Thyroid gland (tissue), 4 donors: ENCODE measurements around the gene TSFM.

Experiments
- POLR2A ChIP-seq, 2 donors: fragments of 450-650 bp; IDR thresholded peaks; one replicate each; pipeline ENCODE4 v1.6.1; 2017; ENCODE audit warnings: antibody characterized with exemption in 2 of 2, mild to moderate bottlenecking in 2 of 2, moderate library complexity in 1 of 2
- TF ChIP-seq, protein P1 (sequence below), 6 experiments: fragments of 200-600 bp in 3 of 6; fragments of 450-650 bp in 3 of 6; sonication (generic) in 3 of 6; IDR thresholded peaks; one replicate each; pipeline ENCODE4 v1.5.1; 2016 to 2019; ENCODE audit warnings: antibody characterized with exemption in 6 of 6, mild to moderate bottlenecking in 2 of 6, inconsistent platforms in 1 of 6, moderate library complexity in 1 of 6

DNA sequence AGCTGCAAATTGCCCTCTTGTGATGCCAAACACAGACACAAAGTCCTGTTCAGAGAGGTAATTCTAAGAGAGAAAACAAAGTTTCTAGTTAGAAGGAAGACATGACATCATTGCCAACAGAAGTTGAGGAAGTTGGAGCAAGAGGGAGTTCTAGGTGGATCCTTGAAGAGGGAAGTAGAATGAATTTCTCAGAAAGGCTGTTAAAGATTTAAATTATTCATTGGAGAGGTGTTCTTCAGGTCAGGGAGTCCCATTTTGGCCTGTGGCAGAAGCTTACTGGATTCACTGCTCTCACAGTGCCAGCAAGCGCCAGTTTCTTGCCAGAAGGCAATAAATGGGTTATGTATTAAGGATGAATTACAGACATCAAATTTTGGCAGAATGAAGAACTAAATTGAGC is 15.3 kb downstream of the TSFM start:
- TF ChIP-seq POLR2A (IDR thresholded peaks at IDR 0.05): no peak
- TF ChIP-seq, protein P1, sequence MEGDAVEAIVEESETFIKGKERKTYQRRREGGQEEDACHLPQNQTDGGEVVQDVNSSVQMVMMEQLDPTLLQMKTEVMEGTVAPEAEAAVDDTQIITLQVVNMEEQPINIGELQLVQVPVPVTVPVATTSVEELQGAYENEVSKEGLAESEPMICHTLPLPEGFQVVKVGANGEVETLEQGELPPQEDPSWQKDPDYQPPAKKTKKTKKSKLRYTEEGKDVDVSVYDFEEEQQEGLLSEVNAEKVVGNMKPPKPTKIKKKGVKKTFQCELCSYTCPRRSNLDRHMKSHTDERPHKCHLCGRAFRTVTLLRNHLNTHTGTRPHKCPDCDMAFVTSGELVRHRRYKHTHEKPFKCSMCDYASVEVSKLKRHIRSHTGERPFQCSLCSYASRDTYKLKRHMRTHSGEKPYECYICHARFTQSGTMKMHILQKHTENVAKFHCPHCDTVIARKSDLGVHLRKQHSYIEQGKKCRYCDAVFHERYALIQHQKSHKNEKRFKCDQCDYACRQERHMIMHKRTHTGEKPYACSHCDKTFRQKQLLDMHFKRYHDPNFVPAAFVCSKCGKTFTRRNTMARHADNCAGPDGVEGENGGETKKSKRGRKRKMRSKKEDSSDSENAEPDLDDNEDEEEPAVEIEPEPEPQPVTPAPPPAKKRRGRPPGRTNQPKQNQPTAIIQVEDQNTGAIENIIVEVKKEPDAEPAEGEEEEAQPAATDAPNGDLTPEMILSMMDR (IDR thresholded peaks at IDR 0.05): no peak
